RCC 7860 (cell line): ENCODE data around the gene UBE2L6.

ENCODE experiments used
- DNase-seq: peaks from one replicate; pipeline ENCODE4 v3.0.0-alpha.2; 2015; ENCODE audit warnings: low spot score
- FAIRE-seq: peaks from 2 replicates; lab custom pipeline; 2012; peaks lifted over from hg19 to GRCh38; lab: Jason Lieb, UNC

UBE2L6 gene

GRCh38 chr11:57568330-57568766 lies 876 bp upstream of the UBE2L6 start:
- DNase-seq: peak; percentile 37
- FAIRE-seq: no peak

- no peak for DNase-seq
- FAIRE-seq: no peak
These were observed 462 bp downstream of the UBE2L6 start for GRCh38 chr11:57566905-57567514.

GRCh38 chr11:57566005-57566904 lies 1.2 kb downstream of the UBE2L6 start:
- no peak for FAIRE-seq
- peak; percentile 13 for DNase-seq

- DNase-seq (no peak), FAIRE-seq (no peak)
These were observed 4.9 kb downstream of the UBE2L6 start for GRCh38 chr11:57562596-57562995.

GRCh38 chr11:57560146-57560545 lies 7.3 kb downstream of the UBE2L6 start:
- FAIRE-seq: no peak

GRCh38 chr11:57556041-57556440 lies 11.4 kb downstream of the UBE2L6 start:
- no peak for DNase-seq

More at GRCh38 chr11:57560146-57560545, 7.3 kb downstream of the UBE2L6 start:
- DNase-seq: no peak

GRCh38 chr11:57555393-57555792 lies 12.1 kb downstream of the UBE2L6 start:
- no peak for FAIRE-seq
- no peak for DNase-seq

More at GRCh38 chr11:57556041-57556440, 11.4 kb downstream of the UBE2L6 start:
- no peak for FAIRE-seq

GRCh38 chr11:57552479-57552878 lies 15.0 kb downstream of the UBE2L6 start:
- no peak for FAIRE-seq

GRCh38 chr11:57551941-57552340 lies 15.5 kb downstream of the UBE2L6 start:
- DNase-seq (no peak), FAIRE-seq (no peak)

More at GRCh38 chr11:57552479-57552878, 15.0 kb downstream of the UBE2L6 start:
- no peak for DNase-seq

- no peak for FAIRE-seq
- no peak for DNase-seq
These were observed 17.5 kb downstream of the UBE2L6 start for GRCh38 chr11:57549983-57550382.

- FAIRE-seq (no peak), DNase-seq (no peak)
These were observed 19.6 kb downstream of the UBE2L6 start for GRCh38 chr11:57547854-57548377.

- no peak for FAIRE-seq
- peak; percentile 21 for DNase-seq
These were observed 20.5 kb downstream of the UBE2L6 start for GRCh38 chr11:57546869-57547475.

- DNase-seq (no peak), FAIRE-seq (no peak)
These were observed 21.0 kb downstream of the UBE2L6 start for GRCh38 chr11:57546451-57546850.

GRCh38 chr11:57545883-57546282 lies 21.6 kb downstream of the UBE2L6 start:
- FAIRE-seq (no peak), DNase-seq (no peak)

GRCh38 chr11:57544566-57544965 lies 22.9 kb downstream of the UBE2L6 start:
- FAIRE-seq: no peak
- DNase-seq: no peak

GRCh38 chr11:57543593-57543992 lies 23.9 kb downstream of the UBE2L6 start:
- no peak for FAIRE-seq

GRCh38 chr11:57542582-57542981 lies 24.9 kb downstream of the UBE2L6 start:
- FAIRE-seq (no peak), DNase-seq (no peak)

More at GRCh38 chr11:57543593-57543992, 23.9 kb downstream of the UBE2L6 start:
- no peak for DNase-seq

GRCh38 chr11:57541169-57541568 lies 26.3 kb downstream of the UBE2L6 start:
- no peak for DNase-seq
- no peak for FAIRE-seq

- DNase-seq (peak; percentile 14), FAIRE-seq (no peak)
These were observed 28.1 kb downstream of the UBE2L6 start for GRCh38 chr11:57539342-57539741.

GRCh38 chr11:57536947-57537619 lies 30.4 kb downstream of the UBE2L6 start, which contains the start of gene SMTNL1:
Gene SMTNL1 (plus strand): TSS chr11:57537595. CDS start chr11:57542643, 5,048 bp downstream.
- no peak for DNase-seq
- FAIRE-seq: no peak
